PC-9 (cell line): ENCODE data around the gene APOC3.

Source experiments
- EZH2 ChIP-seq: fragments of 200-600 bp; sonication (generic); IDR thresholded peaks from 2 replicates; pipeline ENCODE4 v1.8.0; 2017; ENCODE audit warnings: antibody characterized with exemption, low read depth
- TF ChIP-seq, protein P1 (sequence below): fragments of 200-600 bp; sonication (generic); conservative IDR thresholded peaks from 2 replicates; pipeline ENCODE4 v1.6.1; 2017; ENCODE audit warnings: mixed run types, antibody characterized with exemption, mild to moderate bottlenecking, moderate library complexity

DNA sequence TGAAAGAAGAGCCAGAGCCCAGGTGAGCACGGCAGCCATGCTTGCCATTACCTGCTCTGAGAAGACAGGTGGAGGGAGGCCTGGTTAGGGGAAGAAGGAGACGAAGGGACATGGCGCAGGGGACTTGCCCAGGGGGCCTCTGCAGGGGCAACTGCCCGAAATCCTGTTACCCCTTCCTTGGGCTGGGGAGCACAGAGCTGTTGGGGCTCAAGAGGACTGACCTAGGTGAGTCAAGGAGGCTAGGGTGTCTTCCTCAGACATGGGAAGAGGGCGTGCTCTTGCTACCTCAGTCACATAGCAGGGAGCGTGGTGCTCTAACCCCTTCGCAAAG is 37.9 kb upstream of the APOC3 start, which contains the start of gene APOA5:
- TF ChIP-seq, protein P1, sequence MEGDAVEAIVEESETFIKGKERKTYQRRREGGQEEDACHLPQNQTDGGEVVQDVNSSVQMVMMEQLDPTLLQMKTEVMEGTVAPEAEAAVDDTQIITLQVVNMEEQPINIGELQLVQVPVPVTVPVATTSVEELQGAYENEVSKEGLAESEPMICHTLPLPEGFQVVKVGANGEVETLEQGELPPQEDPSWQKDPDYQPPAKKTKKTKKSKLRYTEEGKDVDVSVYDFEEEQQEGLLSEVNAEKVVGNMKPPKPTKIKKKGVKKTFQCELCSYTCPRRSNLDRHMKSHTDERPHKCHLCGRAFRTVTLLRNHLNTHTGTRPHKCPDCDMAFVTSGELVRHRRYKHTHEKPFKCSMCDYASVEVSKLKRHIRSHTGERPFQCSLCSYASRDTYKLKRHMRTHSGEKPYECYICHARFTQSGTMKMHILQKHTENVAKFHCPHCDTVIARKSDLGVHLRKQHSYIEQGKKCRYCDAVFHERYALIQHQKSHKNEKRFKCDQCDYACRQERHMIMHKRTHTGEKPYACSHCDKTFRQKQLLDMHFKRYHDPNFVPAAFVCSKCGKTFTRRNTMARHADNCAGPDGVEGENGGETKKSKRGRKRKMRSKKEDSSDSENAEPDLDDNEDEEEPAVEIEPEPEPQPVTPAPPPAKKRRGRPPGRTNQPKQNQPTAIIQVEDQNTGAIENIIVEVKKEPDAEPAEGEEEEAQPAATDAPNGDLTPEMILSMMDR: no peak
- no peak for TF ChIP-seq EZH2
